Neural crest cell (in vitro differentiated cells): ENCODE data around the gene KSR1. TPM values are rescaled to one million over a fixed set of nuclear protein-coding genes. Genes with fewer than 3 reads are reported as not detected.
"Not testable (repeated sequence)": the region's sequence is repeated elsewhere in the genome, so short reads cannot be mapped to it uniquely, and the experiment has no call there.

ENCODE experiments used
- DNase-seq: peaks from one replicate; pipeline ENCODE4 v3.0.0; 2021; ENCODE audit warnings: low read depth, mixed read lengths, low spot score
- H3K27ac Mint-ChIP-seq: one replicate; pipeline ENCODE4 v1.8.0; 2021; ENCODE audit warnings: mild to moderate bottlenecking, mixed read lengths; ENCODE audit not compliant: unreplicated experiment
- H3K27me3 Mint-ChIP-seq: 2 replicates; pipeline ENCODE4 v1.8.0; 2021; ENCODE audit warnings: low read depth, mild to moderate bottlenecking, mixed read lengths
- H3K36me3 Mint-ChIP-seq: 2 replicates; pipeline ENCODE4 v1.8.0; 2021; ENCODE audit warnings: low read depth, mild to moderate bottlenecking, mixed read lengths
- H3K4me1 Mint-ChIP-seq: 2 replicates; pipeline ENCODE4 v1.8.0; 2021; ENCODE audit warnings: mixed read lengths
- H3K4me3 Mint-ChIP-seq: one replicate; pipeline ENCODE4 v1.8.0; 2021; ENCODE audit warnings: mild to moderate bottlenecking, mixed read lengths
- H3K9me3 Mint-ChIP-seq: 2 replicates; pipeline ENCODE4 v1.8.0; 2021; ENCODE audit warnings: mixed read lengths
- total RNA-seq: library from RNA; stranded (reverse); gene quantifications from 2 replicates; pipeline ENCODE4 v1.2.1, GENCODE V29; 2021
- TF ChIP-seq, protein P1 (sequence below): fragments of 200-600 bp; sonication (generic); conservative IDR thresholded peaks from 2 replicates; pipeline ENCODE4 v1.5.0; 2021; ENCODE audit warnings: antibody characterized with exemption, mild to moderate bottlenecking

KSR1 gene
- total RNA-seq, 1 donor from 2014 or later, result 28.0 TPM

DNA sequence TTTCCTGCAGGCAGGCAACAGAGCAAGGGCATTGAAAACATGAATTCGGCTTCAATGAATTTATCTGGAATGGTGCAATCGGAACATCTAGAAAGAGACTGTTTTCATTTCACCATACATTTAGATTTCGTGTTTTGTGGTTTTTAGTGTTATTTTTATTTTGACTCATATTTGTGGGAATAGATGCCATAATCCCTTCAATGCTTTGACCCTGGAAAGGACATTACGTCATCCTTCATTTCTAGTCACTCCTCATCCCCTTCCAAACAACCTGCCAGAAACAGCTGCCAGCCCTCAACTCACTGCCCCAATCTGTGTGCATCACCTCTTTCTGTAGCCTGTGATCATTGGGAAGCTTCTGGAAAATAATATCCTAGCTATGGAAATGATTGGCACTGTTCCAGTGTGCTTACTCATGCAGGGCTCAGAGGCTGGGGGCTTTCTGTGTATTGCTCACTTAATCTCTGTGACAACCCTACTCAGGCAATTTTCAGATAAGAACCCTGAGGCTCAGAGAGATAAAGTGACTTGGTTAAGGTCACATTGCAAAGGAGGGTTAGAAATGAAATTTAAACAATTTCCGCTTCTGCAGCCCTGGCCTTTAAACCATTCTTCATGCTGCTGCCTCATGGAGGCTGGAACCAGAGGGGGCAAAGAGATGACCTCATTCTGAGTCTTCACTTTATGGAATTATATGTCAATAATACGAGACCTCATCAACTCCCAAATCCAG, 9.5 kb upstream of the KSR1 start:
- no peaks in the 10 kb centered on the region for H3K36me3 Mint-ChIP-seq
- TF ChIP-seq, protein P1, sequence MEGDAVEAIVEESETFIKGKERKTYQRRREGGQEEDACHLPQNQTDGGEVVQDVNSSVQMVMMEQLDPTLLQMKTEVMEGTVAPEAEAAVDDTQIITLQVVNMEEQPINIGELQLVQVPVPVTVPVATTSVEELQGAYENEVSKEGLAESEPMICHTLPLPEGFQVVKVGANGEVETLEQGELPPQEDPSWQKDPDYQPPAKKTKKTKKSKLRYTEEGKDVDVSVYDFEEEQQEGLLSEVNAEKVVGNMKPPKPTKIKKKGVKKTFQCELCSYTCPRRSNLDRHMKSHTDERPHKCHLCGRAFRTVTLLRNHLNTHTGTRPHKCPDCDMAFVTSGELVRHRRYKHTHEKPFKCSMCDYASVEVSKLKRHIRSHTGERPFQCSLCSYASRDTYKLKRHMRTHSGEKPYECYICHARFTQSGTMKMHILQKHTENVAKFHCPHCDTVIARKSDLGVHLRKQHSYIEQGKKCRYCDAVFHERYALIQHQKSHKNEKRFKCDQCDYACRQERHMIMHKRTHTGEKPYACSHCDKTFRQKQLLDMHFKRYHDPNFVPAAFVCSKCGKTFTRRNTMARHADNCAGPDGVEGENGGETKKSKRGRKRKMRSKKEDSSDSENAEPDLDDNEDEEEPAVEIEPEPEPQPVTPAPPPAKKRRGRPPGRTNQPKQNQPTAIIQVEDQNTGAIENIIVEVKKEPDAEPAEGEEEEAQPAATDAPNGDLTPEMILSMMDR, result no peak
- no peaks in the 10 kb centered on the region for H3K4me1 Mint-ChIP-seq
- no peaks in the 10 kb centered on the region for H3K9me3 Mint-ChIP-seq
- no peak overlapping the region for H3K27ac Mint-ChIP-seq
- no peak overlapping the region for H3K4me3 Mint-ChIP-seq
- no peak for DNase-seq
- H3K27me3 Mint-ChIP-seq, result no peaks in the 10 kb centered on the region

DNA sequence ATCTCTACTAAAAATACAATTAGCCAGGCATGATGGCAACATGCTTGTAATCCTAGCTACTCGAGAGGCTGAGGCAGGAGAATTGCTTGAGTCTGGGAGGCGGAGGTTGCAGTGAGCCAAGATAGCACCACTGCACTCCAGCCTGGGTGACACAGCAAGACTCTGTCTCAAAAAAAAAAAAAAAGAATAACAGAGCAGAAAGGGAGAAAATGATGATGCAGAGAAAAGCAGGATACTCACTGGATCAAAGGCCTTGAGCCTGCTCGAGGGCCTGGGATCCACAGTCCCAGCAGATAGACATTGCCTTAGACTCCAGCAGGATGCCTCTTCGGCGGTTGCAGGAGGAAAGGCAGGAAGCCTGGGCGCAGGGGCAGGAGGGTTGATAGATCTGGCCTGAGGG, 7.7 kb upstream of the KSR1 start:
- H3K9me3 Mint-ChIP-seq, H3K4me3 Mint-ChIP-seq, H3K27ac Mint-ChIP-seq, H3K27me3 Mint-ChIP-seq, H3K4me1 Mint-ChIP-seq, H3K36me3 Mint-ChIP-seq, DNase-seq: not testable (repeated sequence)

DNA sequence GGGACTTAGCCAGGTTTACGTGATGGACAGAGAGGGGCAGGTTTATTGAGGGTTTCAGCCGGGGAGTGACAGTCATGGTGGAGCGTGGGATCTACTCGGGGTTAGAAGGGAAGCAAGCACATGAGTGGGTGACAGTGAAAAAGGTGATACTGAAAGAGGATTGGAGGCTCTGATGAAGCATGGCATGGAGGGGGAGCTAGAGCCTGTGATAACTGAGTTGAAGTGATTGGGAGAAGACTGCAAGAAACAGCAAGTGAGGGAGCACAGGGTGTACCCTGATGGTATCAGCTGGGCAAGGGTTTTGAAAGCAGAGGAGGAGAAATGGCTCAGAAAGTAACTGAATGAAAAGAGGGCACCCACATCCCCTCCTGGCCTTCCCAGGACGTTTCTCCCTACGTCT, 6.7 kb upstream of the KSR1 start:
- DNase-seq, result no peak

DNA sequence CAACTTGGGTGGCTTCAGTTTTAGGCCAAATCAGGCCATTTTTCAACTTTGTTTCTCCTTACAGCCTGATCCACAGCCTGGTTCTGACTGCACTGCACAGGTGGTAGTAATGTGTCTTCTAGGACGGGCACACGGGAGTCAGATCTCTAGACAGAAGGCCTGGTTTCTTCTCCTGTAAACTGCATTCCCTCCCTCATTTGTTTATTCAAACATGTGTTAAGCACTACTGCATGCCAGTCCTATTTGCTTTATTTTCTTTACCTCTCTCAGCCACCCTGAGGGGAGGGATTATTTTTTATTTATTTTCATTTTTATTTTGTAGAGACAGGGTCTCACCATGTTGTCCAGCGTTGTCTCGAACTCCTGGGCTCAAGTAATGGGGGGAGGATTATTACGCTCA, 6.3 kb upstream of the KSR1 start:
- no peaks in the 10 kb centered on the region for H3K4me1 Mint-ChIP-seq
- H3K36me3 Mint-ChIP-seq, result no peaks in the 10 kb centered on the region
- peaks cover 5% of the 10 kb centered on the region for H3K27me3 Mint-ChIP-seq
- no peak overlapping the region for H3K27ac Mint-ChIP-seq
- H3K9me3 Mint-ChIP-seq, result no peaks in the 10 kb centered on the region
- TF ChIP-seq, protein P1, result no peak
- no peak for DNase-seq
- H3K4me3 Mint-ChIP-seq, result no peak overlapping the region

More for the DNA sequence above, 6.7 kb upstream of the KSR1 start:
- H3K4me3 Mint-ChIP-seq, result no peak overlapping the region
- no peaks in the 10 kb centered on the region for H3K4me1 Mint-ChIP-seq
- TF ChIP-seq, protein P1, result no peak
- no peaks in the 10 kb centered on the region for H3K9me3 Mint-ChIP-seq
- no peaks in the 10 kb centered on the region for H3K36me3 Mint-ChIP-seq
- peaks cover 3% of the 10 kb centered on the region for H3K27me3 Mint-ChIP-seq
- no peak overlapping the region for H3K27ac Mint-ChIP-seq

DNA sequence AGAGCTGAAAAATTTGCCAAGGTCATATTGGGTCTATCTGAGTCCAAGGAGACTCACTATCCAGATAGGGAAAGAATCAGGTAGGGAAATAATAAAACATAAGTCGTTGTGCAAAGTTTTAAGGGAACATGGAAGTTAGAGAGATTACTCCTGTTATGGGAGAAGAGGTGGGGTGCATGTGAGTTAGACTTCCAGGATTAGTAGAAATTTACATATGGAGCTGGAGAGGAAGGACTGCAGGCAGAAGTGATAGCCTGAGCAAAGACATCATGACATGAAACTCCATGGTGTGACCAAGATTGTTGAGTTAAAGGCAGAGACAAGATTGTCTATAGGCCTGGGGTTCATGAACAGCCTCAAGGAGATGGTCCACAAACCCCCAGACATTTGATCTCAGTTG, 5.8 kb upstream of the KSR1 start:
- TF ChIP-seq, protein P1, result no peak
- H3K4me3 Mint-ChIP-seq, result no peak overlapping the region
- H3K9me3 Mint-ChIP-seq, result no peaks in the 10 kb centered on the region
- H3K27me3 Mint-ChIP-seq, result peaks cover 9% of the 10 kb centered on the region
- no peaks in the 10 kb centered on the region for H3K36me3 Mint-ChIP-seq
- no peak for DNase-seq
- no peak overlapping the region for H3K27ac Mint-ChIP-seq
- no peaks in the 10 kb centered on the region for H3K4me1 Mint-ChIP-seq

DNA sequence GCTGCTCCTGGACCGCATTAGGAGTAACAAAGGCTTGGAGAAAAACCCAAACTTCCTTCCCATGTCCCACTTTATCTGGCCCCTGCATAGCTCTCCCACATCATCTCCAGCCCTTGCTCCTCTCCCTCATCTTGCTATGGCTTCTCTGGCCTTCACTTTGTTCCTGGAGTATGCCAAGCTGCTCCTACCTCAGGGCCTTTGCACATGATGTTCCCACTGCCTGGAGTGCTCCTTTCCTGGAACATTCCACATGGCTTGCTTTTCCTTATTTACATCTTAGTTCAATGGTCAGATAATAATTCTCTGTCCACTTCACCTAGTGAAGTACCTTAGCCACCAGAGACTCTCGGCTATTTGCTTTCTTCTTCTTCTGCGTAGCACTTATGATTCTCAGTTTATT, 4.3 kb upstream of the KSR1 start:
- H3K4me3 Mint-ChIP-seq, result no peak overlapping the region
- H3K36me3 Mint-ChIP-seq, result no peaks in the 10 kb centered on the region
- TF ChIP-seq, protein P1, result no peak

More for the DNA sequence above, 4.3 kb upstream of the KSR1 start:
- Mint-ChIP-seq H3K27me3 (peaks cover 13% of the 10 kb centered on the region), H3K27ac (peak overlapping the region; percentile 13), H3K4me1 (peaks cover 4% of the 10 kb centered on the region), H3K9me3 (no peaks in the 10 kb centered on the region)
- no peak for DNase-seq
